ENCODE data around the gene BCL7A.
A peak's percentile ranks its signal among the peaks of the same experiment; 100 is the strongest.

The BCL7A gene

GRCh38 chr12:122057007-122057735 is 35.5 kb downstream of the BCL7A start:
- DNase-seq = no peak

- DNase-seq = no peak
Observed at GRCh38 chr12:122057769-122058168, 36.1 kb downstream of the BCL7A start.

DNA sequence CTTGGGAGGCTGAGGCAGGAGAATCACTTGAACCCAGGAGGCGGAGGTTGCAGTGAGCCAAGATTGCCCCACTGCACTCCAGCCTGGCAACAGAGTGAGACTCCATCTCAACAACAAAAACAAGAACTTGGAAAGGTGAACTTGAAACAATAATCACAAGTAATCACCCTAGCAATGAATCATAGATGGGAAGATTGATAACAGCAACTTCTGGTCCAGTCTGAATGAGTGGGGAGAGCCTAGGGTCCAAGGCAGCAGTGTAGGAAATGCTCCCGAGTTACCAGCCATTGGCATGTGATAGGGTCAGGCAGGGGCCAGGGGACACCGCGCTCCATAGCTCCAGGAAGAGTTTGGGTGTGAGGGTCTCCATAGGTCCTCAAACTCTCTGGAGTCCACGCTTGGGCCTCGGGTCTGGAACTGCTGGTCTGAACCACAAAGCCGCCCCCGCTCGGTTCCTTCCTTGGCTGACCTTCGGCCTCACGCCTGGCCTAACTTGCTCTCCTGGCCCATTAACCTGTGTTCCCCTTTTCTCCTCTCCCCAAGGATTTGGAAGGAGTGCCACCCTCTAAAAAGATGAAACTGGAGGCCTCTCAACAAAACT is 37.0 kb downstream of the BCL7A start:
- no peak for DNase-seq

DNA sequence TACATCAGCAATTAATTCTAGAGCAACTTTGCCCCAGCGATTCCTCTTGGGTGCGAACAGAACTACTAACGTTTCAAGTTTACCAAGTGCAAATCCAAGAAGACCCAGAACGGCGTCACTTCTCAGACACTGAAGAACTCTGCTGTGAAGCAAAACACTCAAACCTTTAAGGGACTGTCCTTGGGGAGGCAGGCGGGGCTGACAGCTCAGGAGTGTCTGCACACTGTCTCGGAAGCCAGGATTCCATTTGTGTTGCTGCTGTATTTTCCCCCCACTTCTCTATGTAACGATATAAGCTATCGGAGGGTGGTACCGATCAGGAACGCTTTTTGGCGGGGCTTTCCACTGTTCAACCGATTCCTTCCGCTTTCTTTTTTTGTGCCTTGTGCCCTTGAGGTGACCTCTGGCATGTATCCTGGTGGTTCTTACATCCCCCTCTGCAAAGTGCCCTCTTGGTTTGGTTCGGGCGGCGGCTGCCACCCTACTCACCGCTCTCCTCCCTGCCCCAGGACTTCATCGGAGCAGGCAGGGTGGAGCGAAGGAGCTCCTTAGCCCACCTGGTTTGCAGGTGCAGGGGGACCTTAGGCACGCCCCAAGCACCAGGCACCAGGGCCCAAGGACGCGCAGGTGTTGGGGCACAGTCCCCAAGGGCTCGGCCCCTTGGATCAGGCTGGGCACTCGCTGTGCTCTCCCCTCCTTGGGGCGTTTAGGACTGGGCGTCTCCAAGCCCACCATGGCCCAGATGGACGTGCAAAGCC is 37.7 kb downstream of the BCL7A start:
- DNase-seq = no peak

- no peak for DNase-seq
Observed at GRCh38 chr12:122060081-122060501, 38.4 kb downstream of the BCL7A start.

- no peak for DNase-seq
Observed at GRCh38 chr12:122061253-122061652, 39.6 kb downstream of the BCL7A start.

GRCh38 chr12:122062832-122063693 is 41.4 kb downstream of the BCL7A start:
- DNase-seq = no peak

DNA sequence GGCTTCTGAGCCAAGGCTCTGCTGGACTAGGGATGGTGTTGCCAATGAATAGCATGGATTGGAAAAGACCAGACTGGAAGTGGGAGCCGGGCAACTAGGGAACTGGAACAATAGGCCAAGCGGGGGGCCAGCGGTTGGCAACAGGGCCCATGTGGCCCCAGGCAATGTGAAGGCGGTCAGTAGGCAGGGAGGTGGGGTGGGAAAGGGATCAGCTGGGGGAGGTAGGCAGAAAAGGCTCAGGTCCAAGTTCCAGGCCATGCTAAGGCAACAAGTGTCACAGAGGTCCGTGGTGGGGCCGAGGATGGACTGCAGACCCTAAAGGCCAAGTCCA is 42.0 kb downstream of the BCL7A start:
- DNase-seq = no peak

DNA sequence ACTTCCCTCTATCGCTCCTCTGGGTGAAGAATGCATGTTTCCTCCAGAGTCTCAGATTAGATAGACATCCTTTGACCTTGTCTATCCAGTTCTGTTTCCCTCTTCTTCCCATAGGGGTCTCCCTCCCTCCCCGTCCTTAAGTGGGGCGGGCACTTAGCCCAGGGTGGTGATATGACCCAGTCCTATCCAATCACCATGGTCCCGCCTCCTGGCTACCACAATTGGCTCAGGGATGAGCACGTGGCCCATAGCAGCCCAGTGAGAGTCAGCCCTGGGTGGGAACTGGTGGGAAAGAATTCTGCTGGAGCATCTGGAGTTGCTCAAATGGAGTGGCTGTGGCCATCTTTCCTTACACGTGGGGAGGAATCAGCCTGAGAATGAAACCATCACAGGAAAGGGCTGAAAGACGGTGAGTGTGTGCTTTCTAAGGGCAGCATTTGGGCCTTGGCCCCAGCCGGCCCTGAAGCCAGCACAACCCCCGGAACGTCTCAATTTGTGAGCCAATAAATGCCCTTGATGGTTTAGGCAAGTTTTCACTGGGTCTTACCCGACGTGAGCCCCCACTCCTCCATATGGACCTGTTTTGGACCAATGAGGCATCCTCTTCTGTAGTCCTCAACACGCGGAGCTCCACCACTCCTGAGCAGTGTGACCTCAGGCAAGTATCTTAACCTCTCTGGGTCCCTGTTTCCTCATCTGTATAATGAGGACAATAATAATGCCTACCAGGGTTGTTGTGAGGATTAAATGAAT is 42.5 kb downstream of the BCL7A start:
- DNase-seq = peak; percentile 32

DNA sequence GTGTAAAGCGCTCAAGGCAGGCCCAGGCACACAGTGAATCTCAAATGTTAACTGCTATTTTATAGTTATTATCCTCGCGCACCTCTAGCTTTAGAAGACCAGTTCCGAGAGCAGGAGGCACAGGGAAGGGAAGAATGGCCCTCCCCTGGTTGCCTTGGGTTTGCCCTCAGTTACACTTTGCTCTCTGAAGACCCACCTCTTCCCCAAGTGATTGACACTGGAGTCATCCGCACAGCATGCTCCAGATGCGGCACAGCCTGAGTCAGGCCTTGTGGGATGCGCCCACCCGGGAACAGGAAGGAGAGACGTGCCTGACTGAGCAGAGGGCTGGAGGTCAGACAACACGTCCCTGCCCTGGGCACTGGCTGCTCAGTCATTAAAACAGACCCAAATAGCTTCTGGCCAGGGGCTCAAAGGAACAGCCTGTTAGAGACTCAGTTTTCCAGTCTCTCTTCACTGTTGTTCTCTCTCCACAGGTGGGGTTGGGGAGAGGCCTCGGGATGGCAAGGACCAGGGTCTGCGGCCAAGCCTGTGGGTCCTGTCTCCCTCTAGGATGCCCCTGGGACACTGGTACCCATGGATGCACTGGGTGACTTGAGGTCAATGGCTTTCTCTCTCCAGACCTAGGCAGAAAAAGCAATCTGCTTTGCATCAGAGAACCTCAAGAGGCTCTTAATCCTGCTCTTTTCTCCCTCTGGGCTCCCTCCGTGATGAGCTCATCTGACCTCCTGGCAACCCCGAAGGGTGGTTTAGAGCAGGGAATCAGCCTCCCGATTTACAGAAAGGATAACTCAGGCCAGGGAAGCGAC is 43.3 kb downstream of the BCL7A start:
- no peak for DNase-seq

DNA sequence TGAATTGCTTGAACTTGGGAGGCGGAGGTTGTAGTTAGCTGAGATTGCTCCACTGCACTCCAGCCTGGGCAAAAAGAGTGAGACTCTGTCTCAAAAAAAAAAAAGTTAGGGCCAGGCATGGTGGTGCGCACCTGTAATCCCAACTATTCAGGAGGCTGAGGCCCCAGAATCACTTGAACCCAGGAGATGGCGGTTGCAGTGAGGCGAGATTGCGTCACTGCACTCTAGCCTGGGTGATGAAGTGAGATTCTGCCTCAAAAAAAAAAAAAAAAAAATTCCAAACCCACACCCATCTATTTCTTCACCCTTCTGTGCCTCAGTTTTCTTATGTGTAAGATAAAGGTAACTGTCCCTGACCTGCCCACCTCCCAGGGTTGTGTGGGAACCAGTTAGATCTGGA is 45.9 kb downstream of the BCL7A start:
- no peak for DNase-seq

GRCh38 chr12:122067966-122068365 is 46.3 kb downstream of the BCL7A start:
- no peak for DNase-seq

DNA sequence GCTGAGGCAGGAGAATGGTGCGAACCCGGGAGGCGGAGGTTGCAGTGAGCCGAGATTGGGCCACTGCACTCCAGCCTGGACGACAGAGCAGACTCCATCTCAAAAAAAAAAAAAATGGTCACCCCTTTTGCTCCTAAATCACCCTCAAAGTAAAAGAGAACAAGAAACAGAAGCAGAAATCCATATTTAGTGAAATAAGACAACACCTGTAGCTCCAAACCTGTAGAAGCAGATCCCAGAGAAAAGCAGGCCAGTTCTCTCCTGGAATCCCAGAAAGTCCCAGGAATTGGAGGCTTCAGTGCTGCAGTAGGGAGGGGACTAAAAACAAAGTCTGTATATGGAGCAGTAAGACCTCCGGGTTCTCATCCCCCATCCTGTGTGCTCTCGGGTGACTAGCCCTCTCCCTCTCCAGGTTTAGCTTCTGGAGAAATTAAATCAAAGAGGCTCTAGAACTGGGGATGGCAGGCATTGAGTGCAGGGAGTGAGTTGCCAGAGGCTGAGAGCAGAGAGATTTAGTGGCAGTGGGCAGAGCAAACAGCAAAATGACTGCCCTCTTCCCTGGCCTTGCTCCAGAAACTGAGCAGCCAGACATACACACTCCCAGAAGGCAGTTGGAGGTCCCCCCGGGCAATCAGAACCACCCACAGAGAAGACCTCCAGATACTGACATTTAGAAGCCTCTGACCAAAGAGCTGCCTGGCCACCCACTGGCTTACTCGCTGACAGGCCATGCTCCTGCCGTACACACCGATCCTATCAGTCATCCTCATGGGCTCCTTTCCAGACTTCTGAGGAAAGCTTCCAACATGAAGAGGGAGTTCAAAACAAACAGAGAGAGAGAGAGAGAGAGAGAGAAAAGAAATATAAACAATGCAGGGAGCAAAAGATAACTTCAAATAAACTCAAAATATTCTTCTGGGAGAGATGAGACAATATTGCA is 50.6 kb downstream of the BCL7A start:
- DNase-seq = no peak

GRCh38 chr12:122073815-122074214 is 52.1 kb downstream of the BCL7A start:
- DNase-seq = no peak

DNA sequence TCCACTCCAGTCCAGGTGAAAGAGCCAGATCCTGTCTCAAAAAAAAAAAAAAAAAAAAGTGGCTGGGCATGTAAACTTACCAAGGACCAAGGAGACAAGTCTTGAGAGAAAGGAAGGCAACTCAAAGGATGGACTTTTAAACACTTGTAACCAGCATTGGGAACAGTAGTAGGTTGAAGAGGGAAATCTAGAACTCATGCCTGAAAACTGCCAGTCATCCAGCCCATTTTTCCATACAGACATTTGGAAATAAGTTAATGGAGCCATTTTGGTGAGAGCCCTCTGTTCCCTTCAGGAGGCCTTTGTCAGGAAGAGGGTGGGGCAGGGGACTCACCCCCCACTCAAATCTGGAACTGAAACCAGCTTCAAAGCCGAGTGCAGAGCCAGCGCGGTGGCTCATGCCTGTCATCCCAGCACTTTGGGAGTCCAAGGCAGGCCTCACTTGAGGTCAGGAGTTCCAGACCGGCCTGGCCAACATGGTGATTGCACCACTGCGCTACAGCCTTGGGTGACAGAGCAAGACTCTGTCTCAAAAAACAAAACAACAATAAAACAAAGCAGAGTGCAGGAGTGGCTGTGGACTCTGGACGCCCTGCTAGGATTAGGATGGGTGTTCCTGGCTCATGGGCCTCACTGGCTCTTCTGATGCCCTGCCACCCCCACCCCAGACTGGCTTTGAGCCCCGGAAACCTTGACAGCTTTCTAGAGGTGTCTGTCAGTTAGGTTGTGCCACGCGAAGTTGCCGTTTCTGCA is 55.2 kb downstream of the BCL7A start:
- no peak for DNase-seq

GRCh38 chr12:122078141-122079032 is 56.7 kb downstream of the BCL7A start, which contains the start of gene MLXIP:
TSS of gene MLXIP (plus strand) at chr12:122078756. CDS start at chr12:122078854, 98 bp downstream.
- peak; percentile 81 for DNase-seq

GRCh38 chr12:122079033-122079531 is 57.4 kb downstream of the BCL7A start:
- peak; percentile 6 for DNase-seq

- peak; percentile 2 for DNase-seq
Observed at GRCh38 chr12:122079532-122080081, 57.9 kb downstream of the BCL7A start.
